Bronchial epithelial cell (primary cell): ENCODE results near the gene MSRB2. TPM values are rescaled to one million over a fixed set of nuclear protein-coding genes. Genes with fewer than 3 reads are reported as not detected.

Experiments used
- DNase-seq: peaks from one replicate; pipeline ENCODE4 v3.0.0-alpha.2; 2010; ENCODE audit warnings: low read depth
- FAIRE-seq: peaks from 2 replicates; lab custom pipeline; 2011; peaks lifted over from hg19 to GRCh38; lab: Jason Lieb, UNC
- H3K27me3 ChIP-seq: 2 replicates; pipeline ENCODE4 v1.5.1; 2011; ENCODE audit warnings: low read length; ENCODE audit not compliant: control insufficient read depth, insufficient read depth
- H3K36me3 ChIP-seq: 2 replicates; pipeline ENCODE4 v1.5.1; 2011; ENCODE audit warnings: low read length; ENCODE audit not compliant: control insufficient read depth, insufficient read depth
- H3K4me3 ChIP-seq: 2 replicates; pipeline ENCODE4 v1.5.1; 2011; ENCODE audit warnings: mild to moderate bottlenecking, low read depth, low read length, control low read depth
- CTCF ChIP-seq: IDR thresholded peaks from 2 replicates; pipeline ENCODE4 v1.5.1; 2011; ENCODE audit warnings: mild to moderate bottlenecking, moderate library complexity, low read length, control low read depth, inconsistent platforms; ENCODE audit not compliant: insufficient read depth, severe bottlenecking
- total RNA-seq: library from RNA; depleted of rRNA; stranded (reverse); fragments of >200 nt; gene quantifications from 2 replicates; pipeline ENCODE4 v1.2.1, GENCODE V29; 2014

MSRB2 gene
- total RNA-seq, 1 donor from 2014 or later: 11.1 TPM

- DNase-seq (no peak), FAIRE-seq (no peak)
- no peaks in the 10 kb centered on the region for H3K36me3 ChIP-seq
- no peak for TF ChIP-seq CTCF
- H3K27me3 ChIP-seq: no peaks in the 10 kb centered on the region
- no peak overlapping the region for H3K4me3 ChIP-seq
Measured at GRCh38 chr10:23150091-23150490, 54.7 kb downstream of the MSRB2 start.

GRCh38 chr10:23150610-23151009, 55.2 kb downstream of the MSRB2 start:
- Histone ChIP-seq H3K36me3 (no peaks in the 10 kb centered on the region), H3K4me3 (no peak overlapping the region), H3K27me3 (no peaks in the 10 kb centered on the region)
- TF ChIP-seq CTCF: no peak
- FAIRE-seq (no peak), DNase-seq (no peak)

- no peak for FAIRE-seq
- no peak for TF ChIP-seq CTCF
Measured at GRCh38 chr10:23151071-23151470, 55.7 kb downstream of the MSRB2 start.

GRCh38 chr10:23155169-23155568, 59.8 kb downstream of the MSRB2 start:
- H3K4me3 ChIP-seq: no peak overlapping the region
- no peaks in the 10 kb centered on the region for H3K36me3 ChIP-seq
- no peaks in the 10 kb centered on the region for H3K27me3 ChIP-seq
- TF ChIP-seq CTCF: no peak
- no peak for FAIRE-seq
- peak; percentile 27 for DNase-seq

More at GRCh38 chr10:23151071-23151470, 55.7 kb downstream of the MSRB2 start:
- no peak for DNase-seq
- Histone ChIP-seq H3K27me3 (no peaks in the 10 kb centered on the region), H3K36me3 (no peaks in the 10 kb centered on the region), H3K4me3 (no peak overlapping the region)

- no peaks in the 10 kb centered on the region for H3K36me3 ChIP-seq
- TF ChIP-seq CTCF: no peak
- no peak overlapping the region for H3K4me3 ChIP-seq
- FAIRE-seq (no peak), DNase-seq (no peak)
- no peaks in the 10 kb centered on the region for H3K27me3 ChIP-seq
Measured at GRCh38 chr10:23156447-23157150, 61.2 kb downstream of the MSRB2 start.

GRCh38 chr10:23157239-23157681, 61.9 kb downstream of the MSRB2 start:
- Histone ChIP-seq H3K36me3 (no peaks in the 10 kb centered on the region), H3K4me3 (no peak overlapping the region), H3K27me3 (no peaks in the 10 kb centered on the region)
- DNase-seq: no peak
- no peak for TF ChIP-seq CTCF
- FAIRE-seq: no peak
